ENCODE results near the gene FYB2. TPM values are rescaled to one million over a fixed set of nuclear protein-coding genes. Genes with fewer than 3 reads are reported as not detected.

The FYB2 gene
- total RNA-seq, 1 donor from 2014 or later, result not detected

DNA sequence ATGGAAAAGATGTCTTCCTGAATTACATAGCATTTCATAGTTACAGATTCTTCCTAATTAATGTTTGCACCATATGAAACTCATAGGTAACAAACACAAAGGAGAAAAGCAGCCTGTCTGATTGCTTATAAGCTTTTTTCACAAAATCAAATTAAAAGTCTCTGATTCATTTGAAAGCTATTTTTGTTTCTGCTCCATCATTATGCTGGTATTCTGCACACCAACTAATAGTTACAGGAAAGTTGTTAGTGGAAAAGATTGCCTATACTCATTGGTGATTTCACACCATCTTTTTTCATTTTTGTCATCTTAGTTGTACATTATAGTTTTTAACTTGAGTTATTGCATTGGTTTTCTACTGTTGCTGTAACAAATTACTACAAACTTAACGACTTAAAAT is 104.0 kb downstream of the FYB2 start:
- intact Hi-C loops (cut with micrococcal nuclease), result no loop called here

DNA sequence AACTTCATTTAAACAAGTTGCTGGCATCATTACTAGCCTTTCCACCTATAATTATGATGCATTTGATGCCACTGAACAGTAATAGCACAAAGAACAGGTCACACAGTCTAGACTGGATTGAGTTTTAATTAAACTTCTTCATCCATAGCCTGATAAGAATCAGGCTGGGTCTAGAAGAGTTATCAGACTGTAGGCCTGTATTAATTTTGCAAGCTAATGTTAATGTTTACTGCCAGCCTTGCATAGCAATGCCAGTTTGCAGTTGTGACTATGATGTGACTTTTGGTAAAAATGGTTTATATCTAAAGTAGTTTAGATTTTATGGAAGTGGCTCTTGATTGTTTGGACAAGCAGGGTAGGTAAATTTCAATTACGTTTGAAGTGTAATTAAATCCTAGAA is 106.1 kb downstream of the FYB2 start:
- intact Hi-C loops (cut with micrococcal nuclease), result no loop called here

DNA sequence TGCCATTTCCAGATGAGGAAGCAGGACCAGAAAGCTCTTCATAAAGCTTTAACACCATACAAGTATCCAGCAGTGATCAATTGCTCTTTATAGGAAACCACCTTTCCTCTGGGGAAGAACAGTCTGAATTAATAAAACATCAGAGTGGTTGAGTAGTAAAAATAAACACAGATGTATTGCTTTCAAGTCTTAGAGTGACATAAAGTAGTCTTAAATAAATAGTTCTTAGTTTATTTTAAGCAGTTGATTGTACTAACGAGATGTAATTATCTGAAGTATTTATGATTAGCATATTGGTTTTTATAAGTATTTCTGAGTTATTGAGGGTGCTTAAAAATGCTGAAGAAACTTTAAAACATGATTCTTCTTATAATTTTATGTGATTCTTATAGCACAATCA is 107.1 kb downstream of the FYB2 start:
- intact Hi-C loops (cut with micrococcal nuclease), result no loop called here

DNA sequence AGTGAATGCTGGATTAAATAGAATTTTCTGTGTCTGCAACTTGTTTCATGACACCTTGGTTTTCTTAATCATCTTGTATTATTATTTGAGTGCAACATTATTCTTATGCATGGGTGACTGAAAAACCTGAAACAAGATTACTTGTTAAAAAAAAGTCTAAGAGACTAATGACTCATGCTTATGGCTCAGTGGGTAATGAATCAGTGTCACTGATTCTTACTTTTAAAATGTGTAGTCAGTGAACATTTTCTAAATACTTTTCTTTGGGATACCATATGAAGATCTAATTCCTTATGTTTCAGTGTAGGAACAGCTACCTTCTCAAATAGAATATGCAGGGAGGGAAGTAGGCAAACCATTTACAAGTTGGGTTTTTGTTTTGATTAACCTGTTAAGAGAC is 108.6 kb downstream of the FYB2 start:
- intact Hi-C loops (cut with micrococcal nuclease), result no loop called here

DNA sequence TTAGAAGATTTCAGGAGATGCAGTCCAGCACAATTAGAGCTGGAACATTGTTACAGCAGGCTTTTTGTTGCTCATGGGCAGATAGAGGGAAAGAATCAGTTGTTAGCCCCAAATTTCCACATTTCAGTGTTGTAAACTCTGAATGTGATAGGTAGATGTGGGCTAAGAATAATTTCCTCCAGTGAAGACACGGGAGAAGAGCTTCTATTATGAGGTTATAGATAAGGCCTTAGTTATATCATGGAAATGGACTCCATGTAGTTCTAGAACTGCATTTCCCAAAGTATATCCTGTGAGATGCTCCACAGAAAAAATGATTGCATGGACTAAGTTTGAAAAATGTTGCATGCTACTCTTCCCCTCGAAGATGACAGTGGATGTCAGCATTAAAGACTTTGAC is 109.2 kb downstream of the FYB2 start:
- intact Hi-C loops (cut with micrococcal nuclease), result loop anchor here (5.0 kb wide), 2 partner anchors 1233 to 1423 kb away; no protein-coding TSS in a partner anchor

DNA sequence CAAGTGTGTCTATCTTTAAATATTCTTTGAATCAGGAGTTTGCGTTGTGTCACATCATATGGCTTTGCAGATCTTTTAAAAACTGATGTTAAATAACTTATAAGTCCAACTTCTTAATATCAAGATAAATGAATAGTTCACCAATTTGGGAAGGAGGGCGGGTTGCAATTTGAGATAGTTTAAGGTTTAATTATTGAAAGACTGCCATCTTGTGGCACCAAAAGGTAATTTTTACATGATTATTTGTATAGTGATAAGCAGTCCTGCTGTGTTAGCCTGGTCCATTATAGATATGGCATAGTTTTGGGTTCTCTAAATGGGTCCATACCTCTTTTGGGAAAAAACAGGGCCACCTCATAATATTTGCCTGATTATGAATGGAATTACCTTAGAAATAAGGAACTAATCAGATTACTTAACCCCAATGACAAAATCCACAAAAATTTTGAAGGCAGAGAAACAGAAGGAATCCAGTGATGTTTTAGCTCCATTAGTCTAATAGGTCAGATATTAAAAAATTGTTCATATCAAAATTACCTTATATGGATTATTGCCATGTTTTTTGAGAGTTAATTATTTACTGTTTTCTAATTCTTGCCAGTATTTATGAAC is 109.8 kb downstream of the FYB2 start:
- intact Hi-C loops (cut with micrococcal nuclease), result loop anchor here (5.0 kb wide), 2 partner anchors 1232 to 1422 kb away; no protein-coding TSS in a partner anchor

DNA sequence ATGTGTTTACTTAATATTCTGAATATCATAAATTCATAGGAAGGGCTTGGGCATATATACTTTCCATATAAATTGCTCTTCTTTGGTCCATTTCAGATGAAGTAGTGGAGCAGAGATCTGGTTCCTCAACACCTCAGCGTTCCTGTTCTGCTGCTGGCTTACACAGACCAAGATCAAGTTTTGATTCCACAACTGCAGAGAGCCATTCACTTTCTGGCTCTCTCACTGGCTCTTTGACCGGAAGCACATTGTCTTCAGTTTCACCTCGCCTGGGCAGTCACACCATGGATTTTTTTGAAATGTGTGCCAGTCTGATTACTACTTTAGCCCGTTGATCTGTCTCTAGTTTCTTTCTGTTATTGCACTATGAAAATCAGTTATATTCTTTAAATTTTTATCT is 111.8 kb downstream of the FYB2 start:
- intact Hi-C loops (cut with micrococcal nuclease), result loop anchor here (5.0 kb wide), 2 partner anchors 1230 to 1420 kb away; no protein-coding TSS in a partner anchor

DNA sequence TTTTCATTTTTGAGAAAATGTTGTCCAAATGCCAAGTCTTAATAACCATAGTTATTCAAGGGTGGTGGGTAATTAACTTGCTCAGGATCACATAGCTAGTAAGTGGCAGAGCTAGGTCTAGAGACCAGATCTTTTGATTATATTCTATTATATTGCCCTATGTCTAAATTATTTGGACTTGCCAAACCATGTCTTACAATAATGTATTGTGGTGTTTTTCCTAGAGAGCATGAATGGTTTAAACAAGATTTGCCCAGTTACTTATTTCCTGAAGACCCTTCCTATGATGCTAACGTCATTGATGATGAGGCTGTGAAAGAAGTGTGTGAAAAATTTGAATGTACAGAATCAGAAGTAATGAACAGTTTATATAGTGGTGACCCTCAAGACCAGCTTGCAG is 115.5 kb downstream of the FYB2 start:
- intact Hi-C loops (cut with micrococcal nuclease), result no loop called here

DNA sequence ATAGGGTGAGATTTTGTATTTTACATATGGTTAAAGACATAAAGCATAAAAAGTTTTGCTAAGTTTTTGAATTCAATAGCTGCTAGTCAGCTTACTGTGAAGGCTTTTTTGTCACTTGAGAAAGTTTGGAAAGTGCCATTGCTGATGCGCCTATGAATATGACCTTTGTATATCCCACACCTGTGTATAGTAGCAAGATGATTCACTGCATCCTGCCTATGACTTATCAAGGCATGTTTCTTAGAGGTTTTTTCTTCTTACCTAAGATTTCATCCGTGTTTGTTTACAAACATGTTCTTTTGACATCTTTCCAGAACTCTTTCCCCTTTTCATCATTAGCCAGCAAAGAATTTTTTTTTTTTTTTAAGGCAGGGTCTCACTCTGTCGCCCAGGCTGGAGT is 122.5 kb downstream of the FYB2 start:
- intact Hi-C loops (cut with micrococcal nuclease), result no loop called here

DNA sequence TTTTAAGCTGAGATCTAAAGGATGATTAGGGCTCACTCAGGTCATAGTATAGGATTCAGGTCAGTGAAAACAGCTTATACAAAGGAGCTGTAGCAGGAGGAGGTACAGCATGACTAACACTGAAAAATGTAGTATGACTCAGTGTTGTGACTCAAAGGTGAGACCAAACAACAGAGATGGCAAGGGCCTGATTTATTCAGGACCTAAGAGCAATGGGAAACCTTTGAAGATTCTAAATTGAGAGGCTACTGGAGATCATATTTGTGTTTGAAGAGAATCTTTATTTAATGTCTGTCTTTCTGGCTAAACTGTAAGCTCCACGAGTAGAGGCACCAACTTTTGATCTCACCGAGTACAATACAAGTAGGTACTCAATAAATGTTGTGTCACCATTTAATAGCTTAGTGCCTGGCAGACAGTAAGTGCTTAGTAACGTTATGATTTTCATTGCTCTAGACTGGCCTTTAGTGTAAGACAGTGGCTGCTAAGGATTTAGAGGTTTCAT is 130.6 kb downstream of the FYB2 start:
- intact Hi-C loops (cut with micrococcal nuclease), result no loop called here

DNA sequence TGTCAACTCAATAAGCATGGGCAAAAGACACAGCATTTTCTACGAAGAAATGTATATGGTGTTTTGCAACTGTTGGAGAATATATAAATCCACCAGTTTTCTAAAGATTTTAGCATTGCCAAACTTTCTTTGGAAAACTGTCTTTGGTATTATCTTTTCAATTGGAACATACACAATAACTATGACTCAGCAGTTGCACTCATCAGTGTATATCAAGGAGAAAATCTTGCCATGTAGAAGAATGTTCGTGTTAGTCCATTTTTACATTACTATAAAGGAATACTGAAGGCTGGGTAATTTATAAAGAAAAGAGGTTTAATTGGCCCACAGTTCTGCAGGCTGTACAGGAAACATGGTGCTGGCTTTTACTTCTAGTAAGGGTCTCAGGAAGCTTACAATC is 133.0 kb downstream of the FYB2 start:
- intact Hi-C loops (cut with micrococcal nuclease), result no loop called here

DNA sequence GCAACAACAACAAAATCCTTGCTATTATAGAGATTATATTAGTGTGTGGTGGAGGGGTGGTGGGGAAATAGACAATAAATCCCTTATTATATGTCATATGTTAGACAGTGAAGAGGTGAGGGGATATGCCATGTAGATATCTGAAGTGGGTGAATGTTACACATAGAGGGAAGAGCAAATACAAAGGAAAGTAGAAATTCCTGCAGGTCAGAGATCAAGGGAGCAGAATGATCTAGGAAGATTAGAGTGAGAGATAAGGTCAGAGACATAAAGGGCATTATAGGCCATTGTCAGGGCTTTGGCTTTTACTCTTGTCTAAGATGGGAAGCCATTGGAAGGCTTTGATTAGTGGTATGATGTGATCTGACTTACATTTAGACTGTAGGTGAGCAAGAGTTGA is 135.6 kb downstream of the FYB2 start:
- intact Hi-C loops (cut with micrococcal nuclease), result no loop called here

DNA sequence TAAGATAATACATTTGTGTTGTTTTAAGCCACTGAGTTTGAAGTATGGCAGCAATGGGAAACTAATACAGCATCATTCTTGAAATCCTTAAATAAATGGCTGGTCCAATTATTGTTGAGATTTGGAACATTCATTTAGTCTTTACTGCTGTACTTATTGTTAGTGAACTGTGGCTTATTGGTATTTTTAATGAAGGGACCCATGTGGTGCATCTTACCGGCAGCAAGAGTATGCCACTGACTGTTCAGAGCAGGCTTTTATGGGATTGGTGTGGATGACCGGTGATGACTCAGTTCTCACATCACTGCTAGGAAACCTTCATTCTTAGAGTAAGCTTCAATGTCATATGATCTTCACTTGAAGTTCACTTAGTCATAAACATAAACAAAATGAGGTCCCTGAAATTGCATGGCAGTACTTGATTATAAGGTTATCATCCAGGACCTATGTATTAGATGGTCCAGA is 142.6 kb downstream of the FYB2 start:
- intact Hi-C loops (cut with micrococcal nuclease), result no loop called here

DNA sequence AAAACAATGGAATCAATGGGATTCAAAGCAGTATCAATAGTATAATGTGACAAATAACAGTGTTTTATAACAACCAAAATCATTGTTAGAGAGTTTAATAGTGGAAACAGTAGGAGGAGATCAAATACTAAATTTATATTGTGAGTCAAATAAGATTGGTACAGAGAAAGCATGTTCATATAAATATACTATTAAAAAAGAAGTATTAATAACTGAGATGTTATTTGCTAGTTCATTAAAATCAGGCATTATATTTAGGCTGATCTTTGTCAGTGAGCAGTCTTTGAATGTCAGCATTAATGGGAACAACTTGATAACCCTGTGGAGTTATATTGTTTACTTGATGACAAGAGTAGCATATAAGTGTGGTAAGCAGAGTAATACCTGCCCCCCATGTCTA is 143.4 kb downstream of the FYB2 start:
- intact Hi-C loops (cut with micrococcal nuclease), result no loop called here

DNA sequence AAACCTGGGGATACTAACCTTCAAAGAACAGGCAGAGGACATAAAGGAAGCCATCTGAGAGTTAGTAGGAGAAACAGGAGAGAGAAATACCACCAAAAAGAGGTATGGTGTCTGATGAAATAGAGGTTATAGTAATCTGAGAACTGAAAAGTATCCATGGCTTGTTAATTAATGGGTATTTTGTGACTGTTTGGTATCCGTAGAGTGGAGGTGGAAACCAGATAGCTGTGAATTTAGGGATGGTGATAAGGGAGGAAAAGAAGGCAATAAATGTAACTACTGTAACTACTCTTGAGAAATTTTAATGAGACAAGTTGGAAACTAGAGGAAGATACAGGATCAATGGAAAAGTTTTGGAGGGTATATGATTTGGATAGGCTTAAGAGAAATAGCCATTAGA is 146.6 kb downstream of the FYB2 start:
- intact Hi-C loops (cut with micrococcal nuclease), result no loop called here

DNA sequence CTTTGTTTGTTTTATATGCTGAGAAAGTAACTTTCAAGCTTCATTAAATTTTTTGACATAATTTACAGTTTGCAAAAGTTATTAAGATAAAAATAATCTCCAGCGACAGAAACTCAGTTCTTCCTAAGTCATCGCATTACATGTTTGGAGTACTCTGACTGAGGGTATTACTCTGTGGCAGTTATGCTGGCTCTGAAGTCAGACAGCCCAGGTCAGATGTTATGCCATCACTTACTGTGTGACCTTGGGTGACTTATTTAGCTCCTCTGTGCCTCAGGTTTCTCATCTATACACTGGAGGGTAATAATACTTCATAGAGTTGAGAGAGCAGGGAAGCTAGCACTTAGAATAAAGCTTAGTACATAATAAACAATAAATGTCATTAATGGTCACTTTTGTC is 147.7 kb downstream of the FYB2 start:
- intact Hi-C loops (cut with micrococcal nuclease), result no loop called here

DNA sequence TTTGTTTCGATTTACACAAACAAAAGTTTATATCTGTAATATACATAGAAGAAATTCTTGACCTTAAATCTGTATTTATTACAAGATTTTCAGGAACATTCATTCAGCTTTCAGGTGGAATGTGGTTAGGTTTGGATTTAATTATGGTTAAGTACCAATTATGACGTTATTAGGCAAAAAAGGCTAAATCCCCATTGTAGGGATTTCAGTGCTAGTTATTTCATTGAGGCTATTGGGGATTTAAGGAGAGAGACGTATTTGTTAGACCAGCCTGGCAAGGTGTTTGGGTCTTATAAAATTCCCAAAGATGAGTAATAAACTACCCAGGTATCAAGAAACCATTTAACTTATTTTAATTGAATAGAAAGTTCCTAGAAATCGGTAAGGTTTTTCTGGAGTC is 148.1 kb downstream of the FYB2 start:
- intact Hi-C loops (cut with micrococcal nuclease), result no loop called here

DNA sequence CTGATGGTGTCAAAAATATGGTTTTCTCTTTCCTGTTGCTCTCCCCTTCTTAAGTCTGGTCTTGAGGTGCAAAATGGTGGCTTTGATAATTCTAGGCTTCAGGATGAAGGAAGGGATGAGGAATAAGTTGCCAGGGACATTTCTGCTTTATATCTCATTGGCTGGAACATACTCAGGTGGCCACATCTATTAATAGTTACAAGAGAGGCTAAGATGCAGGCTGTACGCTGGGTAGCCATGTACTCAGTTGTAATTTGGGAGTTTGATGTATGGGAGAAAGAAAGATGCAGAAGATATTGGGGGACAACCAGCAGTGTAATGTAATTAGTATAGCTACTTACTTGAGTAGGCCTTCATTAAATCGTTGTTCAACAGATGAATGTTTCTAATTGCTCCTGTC is 148.9 kb downstream of the FYB2 start:
- intact Hi-C loops (cut with micrococcal nuclease), result no loop called here

Other genes with a start within 250 kb of the FYB2 start
- not detected in 2 replicates for gene PLPP3, start 239.8 kb downstream of the FYB2 start, total RNA-seq
- not detected in 2 replicates for gene PRKAA2, start 174.1 kb downstream of the FYB2 start, total RNA-seq
- not detected in 2 replicates for gene C8A, start 35.4 kb upstream of the FYB2 start, total RNA-seq
- not detected in 2 replicates for gene C8B, start 146.6 kb upstream of the FYB2 start, total RNA-seq

Data from T-helper 2 cell treated with Interferon-gamma antibody and Interleukin-4, amounts not matched to agents 100 ng/mL and 5 ng/mL, for 36 hours (primary cell).